SU-DHL-6 (cell line): Measurements from ENCODE around the gene BTNL2.

Source experiments
- EZH2phosphoT487 ChIP-seq: fragments of 200-600 bp; sonication (generic), shearing (Covaris generic); conservative IDR thresholded peaks from 2 replicates; pipeline ENCODE4 v1.6.1; 2018; ENCODE audit warnings: mild to moderate bottlenecking, antibody characterized with exemption, low read length, moderate library complexity, mixed read lengths
- TF ChIP-seq, protein P1 (sequence below): fragments of 200-600 bp; sonication (generic); IDR thresholded peaks from one replicate; pipeline ENCODE4 v1.5.1; 2017; ENCODE audit warnings: antibody characterized with exemption, mild to moderate bottlenecking, low read length, moderate library complexity; ENCODE audit not compliant: insufficient read depth, poor library complexity, severe bottlenecking

DNA sequence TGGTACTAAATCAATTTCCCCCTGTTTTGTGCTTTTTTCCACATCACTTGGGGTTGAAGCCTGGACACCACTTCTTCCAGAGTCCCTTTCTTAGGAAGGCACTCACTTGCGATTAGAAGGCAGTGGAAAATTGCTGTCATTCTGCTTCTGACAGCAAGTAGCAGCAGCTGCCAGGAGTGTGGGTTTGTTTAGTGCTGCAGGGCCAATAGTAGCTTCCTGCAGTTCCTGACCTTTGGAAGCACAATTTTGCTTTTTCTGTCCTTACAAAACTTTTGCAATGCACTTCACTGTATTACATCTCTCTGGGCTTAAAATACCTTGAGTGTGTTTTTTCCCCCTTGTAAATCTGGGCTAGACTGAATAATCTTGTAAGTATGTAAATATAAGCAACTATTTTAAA, 20.2 kb upstream of the BTNL2 start:
- TF ChIP-seq, protein P1, sequence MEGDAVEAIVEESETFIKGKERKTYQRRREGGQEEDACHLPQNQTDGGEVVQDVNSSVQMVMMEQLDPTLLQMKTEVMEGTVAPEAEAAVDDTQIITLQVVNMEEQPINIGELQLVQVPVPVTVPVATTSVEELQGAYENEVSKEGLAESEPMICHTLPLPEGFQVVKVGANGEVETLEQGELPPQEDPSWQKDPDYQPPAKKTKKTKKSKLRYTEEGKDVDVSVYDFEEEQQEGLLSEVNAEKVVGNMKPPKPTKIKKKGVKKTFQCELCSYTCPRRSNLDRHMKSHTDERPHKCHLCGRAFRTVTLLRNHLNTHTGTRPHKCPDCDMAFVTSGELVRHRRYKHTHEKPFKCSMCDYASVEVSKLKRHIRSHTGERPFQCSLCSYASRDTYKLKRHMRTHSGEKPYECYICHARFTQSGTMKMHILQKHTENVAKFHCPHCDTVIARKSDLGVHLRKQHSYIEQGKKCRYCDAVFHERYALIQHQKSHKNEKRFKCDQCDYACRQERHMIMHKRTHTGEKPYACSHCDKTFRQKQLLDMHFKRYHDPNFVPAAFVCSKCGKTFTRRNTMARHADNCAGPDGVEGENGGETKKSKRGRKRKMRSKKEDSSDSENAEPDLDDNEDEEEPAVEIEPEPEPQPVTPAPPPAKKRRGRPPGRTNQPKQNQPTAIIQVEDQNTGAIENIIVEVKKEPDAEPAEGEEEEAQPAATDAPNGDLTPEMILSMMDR = no peak
- no peak for TF ChIP-seq EZH2phosphoT487
